ENCODE results near the gene STX19. TPM values are rescaled to one million over a fixed set of nuclear protein-coding genes. Genes with fewer than 3 reads are reported as not detected.

STX19 gene
- total and polyA plus RNA-seq, 2 donors (not counting 3 experiments of a cell fraction or from before 2014, with no cell fraction given), result not detected

Small RNAs within 50 kb of the gene (small RNA-seq; reads per million reads assigned to genes)
- gene RF00019 (ENCODE audit: insufficient read depth, insufficient read length, low read depth, low replicate concordance) (not detected), gene RNU6-511P (ENCODE audit: insufficient read depth, insufficient read length, low read depth, low replicate concordance) (not detected)

Other genes with a start within 250 kb of the STX19 start
- 5.2 and 6.0 TPM in 2 replicates for gene PROS1, start 54.7 kb downstream of the STX19 start, total RNA-seq
- gene PROS1, start 54.7 kb downstream of the STX19 start, polyA plus RNA-seq, result 2.5 and 2.6 TPM in 2 replicates
- gene ARL13B, start 48.4 kb downstream of the STX19 start, total RNA-seq, result 8.6 and 12.7 TPM in 2 replicates
- gene ARL13B, start 48.4 kb downstream of the STX19 start, polyA plus RNA-seq, result 2.5 and 3.8 TPM in 2 replicates
- gene DHFR2, start 34.3 kb upstream of the STX19 start, total RNA-seq, result 2.1 and 2.2 TPM in 2 replicates
- 0.48 and 0.65 TPM in 2 replicates for gene DHFR2, start 34.3 kb upstream of the STX19 start, polyA plus RNA-seq
- gene NSUN3, start 34.5 kb upstream of the STX19 start, total RNA-seq, result 10.7 and 11.6 TPM in 2 replicates
- gene NSUN3, start 34.5 kb upstream of the STX19 start, polyA plus RNA-seq, result 3.4 and 3.8 TPM in 2 replicates